ENCODE results near the gene PTPRU. TPM values are rescaled to one million over a fixed set of nuclear protein-coding genes. Genes with fewer than 3 reads are reported as not detected.
"Not testable (repeated sequence)": the region's sequence is repeated elsewhere in the genome, so short reads cannot be mapped to it uniquely, and the experiment has no call there.

The PTPRU gene
- total RNA-seq, 6 donors from 2014 or later, result 44.5 to 87.2 (median 70.1) TPM

GRCh38 chr1:29298246-29298645 lies 61.9 kb downstream of the PTPRU start:
- TF ChIP-seq POLR2A (IDR thresholded peaks at IDR 0.05), result no peak
- no peak for TF ChIP-seq CTCF (IDR thresholded peaks at IDR 0.05)
- TF ChIP-seq EP300 (IDR thresholded peaks at IDR 0.05), result no peak
- TF ChIP-seq POLR2AphosphoS5 (IDR thresholded peaks at IDR 0.05), result no peak
- no peak for DNase-seq
- 52 to 83% methylated on average over 4 of the region's 4 CpGs for WGBS, 2 donors
- Histone ChIP-seq H3K27me3 (no peaks in the 10 kb centered on the region), H3K27ac (no peak overlapping the region), H3K4me3 (no peak overlapping the region), H3K9me3 (no peaks in the 10 kb centered on the region), H3K4me1 (no peaks in the 10 kb centered on the region), H3K36me3 (peaks cover 0 to 16% (median 0%) of the 10 kb centered on the region in 4 donors)
- ATAC-seq (ENCODE audit: low FRiP score in 2 of 2), result no peak

GRCh38 chr1:29299446-29299845 lies 63.1 kb downstream of the PTPRU start:
- WGBS, 2 donors, result 90 to 92% methylated on average over 4 of the region's 4 CpGs

GRCh38 chr1:29301732-29302131 lies 65.4 kb downstream of the PTPRU start:
- not testable (repeated sequence) for H3K9me3 ChIP-seq; ATAC-seq (ENCODE audit: low FRiP score in 2 of 2); DNase-seq; H3K27ac ChIP-seq; H3K27me3 ChIP-seq; H3K4me1 ChIP-seq; H3K4me3 ChIP-seq
- 90 to 91% methylated on average over 6 of the region's 6 CpGs for WGBS, 2 donors
- peaks cover 0 to 42% (median 7%) of the 10 kb centered on the region in 4 donors for H3K36me3 ChIP-seq

More at GRCh38 chr1:29299446-29299845, 63.1 kb downstream of the PTPRU start:
- ATAC-seq (ENCODE audit: low FRiP score in 2 of 2), result no peak
- no peaks in the 10 kb centered on the region for H3K9me3 ChIP-seq
- no peaks in the 10 kb centered on the region for H3K4me1 ChIP-seq
- H3K4me3 ChIP-seq, result no peak overlapping the region
- no peaks in the 10 kb centered on the region for H3K27me3 ChIP-seq
- TF ChIP-seq POLR2A (IDR thresholded peaks at IDR 0.05) (no peak), CTCF (IDR thresholded peaks at IDR 0.05) (no peak), EP300 (IDR thresholded peaks at IDR 0.05) (no peak), POLR2AphosphoS5 (IDR thresholded peaks at IDR 0.05) (no peak)
- peaks cover 0 to 28% (median 3%) of the 10 kb centered on the region in 4 donors for H3K36me3 ChIP-seq
- H3K27ac ChIP-seq, result no peak overlapping the region
- no peak for DNase-seq

- Histone ChIP-seq H3K4me1 (no peaks in the 10 kb centered on the region), H3K9me3 (no peaks in the 10 kb centered on the region), H3K27ac (no peak overlapping the region), H3K4me3 (no peak overlapping the region), H3K27me3 (no peaks in the 10 kb centered on the region), H3K36me3 (peaks cover 0 to 41% (median 7%) of the 10 kb centered on the region in 4 donors)
- 85 to 86% methylated on average over 20 to 27 of the region's 28 CpGs for WGBS, 2 donors
- ATAC-seq (ENCODE audit: low FRiP score in 2 of 2) (no peak), DNase-seq (no peak)
- no peak for TF ChIP-seq POLR2A (IDR thresholded peaks at IDR 0.05)
- TF ChIP-seq CTCF (IDR thresholded peaks at IDR 0.05), result no peak
- TF ChIP-seq EP300 (IDR thresholded peaks at IDR 0.05), result no peak
- no peak for TF ChIP-seq POLR2AphosphoS5 (IDR thresholded peaks at IDR 0.05)
Observed at GRCh38 chr1:29303201-29304024, 67.1 kb downstream of the PTPRU start.

GRCh38 chr1:29304025-29304684 lies 67.8 kb downstream of the PTPRU start:
- TF ChIP-seq EP300 (IDR thresholded peaks at IDR 0.05), result no peak
- no peak for TF ChIP-seq POLR2A (IDR thresholded peaks at IDR 0.05)
- TF ChIP-seq POLR2AphosphoS5 (IDR thresholded peaks at IDR 0.05), result no peak
- Histone ChIP-seq H3K36me3 (peaks cover 0 to 35% (median 7%) of the 10 kb centered on the region in 4 donors), H3K9me3 (no peaks in the 10 kb centered on the region), H3K27ac (no peak overlapping the region), H3K27me3 (no peaks in the 10 kb centered on the region), H3K4me1 (no peaks in the 10 kb centered on the region), H3K4me3 (no peak overlapping the region)
- DNase-seq, result no peak
- no peak for ATAC-seq (ENCODE audit: low FRiP score in 2 of 2)
- 81 to 85% methylated on average over 6 to 8 of the region's 8 CpGs for WGBS, 2 donors

All from upper lobe of left lung (tissue), 6 donors.